NB4 (cell line): ENCODE data around the gene CYTH1.

Experiments used
- DNase-seq: peaks from one replicate; pipeline ENCODE4 v3.0.0; 2010; ENCODE audit warnings: low read depth
- H3K4me3 ChIP-seq: one replicate; pipeline ENCODE4 v1.5.1; 2011; ENCODE audit warnings: mild to moderate bottlenecking, low read depth, low read length, moderate library complexity
- MYC ChIP-seq: IDR thresholded peaks from 2 replicates; pipeline ENCODE4 v1.6.1; 2011; ENCODE audit warnings: low read depth, low read length
- POLR2A ChIP-seq: IDR thresholded peaks from 2 replicates; pipeline ENCODE4 v1.6.1; 2011; ENCODE audit warnings: mild to moderate bottlenecking; ENCODE audit not compliant: insufficient read length; ENCODE audit errors: extremely low read depth
- TF ChIP-seq, protein P1 (sequence below): IDR thresholded peaks from one replicate; pipeline ENCODE4 v1.5.1; 2012; ENCODE audit warnings: low read depth, low read length
- TF ChIP-seq, protein P2 (sequence below): IDR thresholded peaks from 2 replicates; pipeline ENCODE4 v1.6.1; 2011; ENCODE audit warnings: low read depth, low read length

Gene CYTH1

DNA sequence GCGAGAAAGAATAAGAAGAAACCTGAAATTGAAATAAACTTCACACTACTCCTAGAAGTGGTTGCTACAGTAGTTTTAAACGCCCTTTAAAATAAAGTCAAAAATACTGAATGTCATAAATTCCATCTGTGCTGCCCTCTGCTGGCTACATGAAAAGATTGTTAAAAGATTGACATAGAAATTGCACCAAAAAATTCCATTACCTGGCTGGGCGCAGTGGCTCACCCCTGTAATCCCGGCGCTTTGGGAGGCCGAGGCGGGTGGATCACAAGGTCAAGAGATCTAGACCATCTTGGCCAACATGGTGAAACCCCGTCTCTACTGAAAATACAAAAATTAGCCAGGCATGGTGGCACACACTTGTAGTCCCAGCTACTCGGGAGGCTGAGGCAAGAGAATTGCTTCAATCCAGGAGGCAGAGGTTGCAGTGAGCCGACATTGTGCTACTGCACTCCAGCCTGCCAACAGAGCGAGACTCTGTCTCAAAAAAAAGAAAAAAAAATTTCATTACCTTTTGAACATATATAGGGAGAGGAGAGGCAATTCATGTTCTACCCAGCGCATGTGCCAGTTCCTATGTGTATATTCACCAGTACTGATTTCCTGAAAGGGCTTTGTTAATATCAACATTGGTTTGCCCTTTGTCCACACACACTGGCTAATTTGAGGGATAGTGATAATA lies 36.5 kb downstream of the CYTH1 start:
- no peak overlapping the region for H3K4me3 ChIP-seq
- TF ChIP-seq POLR2A, result no peak
- TF ChIP-seq MYC, result no peak
- TF ChIP-seq, protein P1, sequence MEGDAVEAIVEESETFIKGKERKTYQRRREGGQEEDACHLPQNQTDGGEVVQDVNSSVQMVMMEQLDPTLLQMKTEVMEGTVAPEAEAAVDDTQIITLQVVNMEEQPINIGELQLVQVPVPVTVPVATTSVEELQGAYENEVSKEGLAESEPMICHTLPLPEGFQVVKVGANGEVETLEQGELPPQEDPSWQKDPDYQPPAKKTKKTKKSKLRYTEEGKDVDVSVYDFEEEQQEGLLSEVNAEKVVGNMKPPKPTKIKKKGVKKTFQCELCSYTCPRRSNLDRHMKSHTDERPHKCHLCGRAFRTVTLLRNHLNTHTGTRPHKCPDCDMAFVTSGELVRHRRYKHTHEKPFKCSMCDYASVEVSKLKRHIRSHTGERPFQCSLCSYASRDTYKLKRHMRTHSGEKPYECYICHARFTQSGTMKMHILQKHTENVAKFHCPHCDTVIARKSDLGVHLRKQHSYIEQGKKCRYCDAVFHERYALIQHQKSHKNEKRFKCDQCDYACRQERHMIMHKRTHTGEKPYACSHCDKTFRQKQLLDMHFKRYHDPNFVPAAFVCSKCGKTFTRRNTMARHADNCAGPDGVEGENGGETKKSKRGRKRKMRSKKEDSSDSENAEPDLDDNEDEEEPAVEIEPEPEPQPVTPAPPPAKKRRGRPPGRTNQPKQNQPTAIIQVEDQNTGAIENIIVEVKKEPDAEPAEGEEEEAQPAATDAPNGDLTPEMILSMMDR, result peak; percentile 38
- TF ChIP-seq, protein P2, sequence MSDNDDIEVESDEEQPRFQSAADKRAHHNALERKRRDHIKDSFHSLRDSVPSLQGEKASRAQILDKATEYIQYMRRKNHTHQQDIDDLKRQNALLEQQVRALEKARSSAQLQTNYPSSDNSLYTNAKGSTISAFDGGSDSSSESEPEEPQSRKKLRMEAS, result no peak
- DNase-seq, result peak; percentile 55

DNA sequence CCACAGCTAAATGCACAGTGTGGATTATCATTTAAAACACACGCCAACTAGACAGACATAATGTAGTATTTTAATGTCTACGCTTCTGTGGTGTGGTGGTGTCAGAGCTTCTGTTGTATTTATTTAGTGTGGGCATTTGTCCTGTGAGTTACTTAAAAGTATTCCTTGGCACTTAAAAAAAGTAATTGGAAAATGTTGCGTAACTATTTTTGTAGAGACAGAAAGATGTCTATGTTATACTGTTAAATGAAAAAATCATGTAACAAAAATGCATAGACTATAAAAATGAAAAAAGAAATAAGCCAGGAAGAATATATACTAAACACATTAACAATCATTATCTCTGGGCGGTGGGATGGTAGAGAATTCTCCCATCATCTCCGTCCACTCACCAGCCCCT lies 39.2 kb downstream of the CYTH1 start:
- H3K4me3 ChIP-seq, result no peak overlapping the region
- TF ChIP-seq, protein P1, result no peak
- TF ChIP-seq POLR2A (no peak), MYC (no peak)
- TF ChIP-seq, protein P2, result no peak
- no peak for DNase-seq

DNA sequence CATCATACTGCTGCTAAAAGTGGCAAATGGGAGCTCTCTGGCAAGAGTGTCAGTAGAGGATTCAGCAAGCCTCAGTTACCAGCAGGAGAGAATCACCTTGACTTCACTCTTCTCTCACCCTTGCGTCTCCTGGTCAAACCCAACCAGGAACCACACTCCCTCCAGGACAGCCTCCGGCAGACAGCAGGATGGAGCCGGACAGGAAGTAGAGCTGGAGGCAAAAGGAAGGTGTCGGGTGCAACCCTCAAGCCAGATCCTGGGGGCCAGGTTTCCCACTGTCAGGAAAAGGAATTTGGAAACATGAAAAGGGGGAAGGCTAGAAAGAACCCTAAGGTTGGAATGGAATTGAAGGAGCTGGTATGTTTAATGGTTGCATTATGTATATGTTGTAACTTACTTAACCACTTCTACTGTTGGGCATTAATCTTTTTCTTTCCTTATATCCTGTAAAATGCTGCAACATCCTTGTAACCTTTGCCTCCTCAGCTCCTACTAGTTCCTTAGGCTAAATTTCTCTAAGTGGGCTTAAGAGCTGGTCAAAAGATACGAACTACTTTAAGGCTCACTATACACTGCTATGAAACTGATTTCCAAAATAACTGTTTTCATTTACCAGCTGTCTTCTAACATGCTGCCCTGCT lies 40.3 kb downstream of the CYTH1 start:
- no peak overlapping the region for H3K4me3 ChIP-seq
- no peak for DNase-seq
- TF ChIP-seq MYC, result no peak
- TF ChIP-seq POLR2A, result no peak
- TF ChIP-seq, protein P2, result no peak
- TF ChIP-seq, protein P1, result no peak

DNA sequence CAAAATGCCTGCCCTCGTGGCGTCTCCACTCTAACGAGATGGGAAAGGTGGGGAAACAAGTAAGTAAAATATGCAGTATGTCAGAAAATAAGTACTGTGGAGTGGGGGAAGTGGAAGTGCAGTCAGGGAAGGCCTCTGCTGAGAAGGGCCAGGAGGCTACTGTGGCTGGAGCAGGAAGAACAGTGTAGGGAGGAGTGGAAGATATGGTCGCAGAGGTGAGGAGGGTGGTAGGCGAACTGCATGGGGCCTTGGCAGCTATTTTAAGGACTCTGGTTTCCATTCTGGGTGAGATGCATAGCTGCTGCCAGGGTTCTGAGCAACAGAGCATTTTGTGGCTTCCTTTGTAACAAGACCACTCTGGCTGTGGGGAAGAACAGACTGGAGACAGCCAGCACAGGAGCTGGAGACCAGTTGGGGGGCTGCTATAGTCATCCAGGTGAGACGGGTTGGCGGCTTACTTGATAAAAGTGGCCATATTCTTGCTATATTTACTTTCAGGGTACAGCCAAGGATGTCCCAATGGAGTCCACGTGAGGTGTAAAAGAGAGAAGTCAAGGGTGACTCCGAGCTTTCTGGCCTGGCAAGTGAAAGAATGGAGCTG lies 42.6 kb downstream of the CYTH1 start:
- no peak for DNase-seq
- no peak overlapping the region for H3K4me3 ChIP-seq
- TF ChIP-seq, protein P2, result no peak
- TF ChIP-seq, protein P1, result no peak
- TF ChIP-seq MYC, result no peak
- no peak for TF ChIP-seq POLR2A

DNA sequence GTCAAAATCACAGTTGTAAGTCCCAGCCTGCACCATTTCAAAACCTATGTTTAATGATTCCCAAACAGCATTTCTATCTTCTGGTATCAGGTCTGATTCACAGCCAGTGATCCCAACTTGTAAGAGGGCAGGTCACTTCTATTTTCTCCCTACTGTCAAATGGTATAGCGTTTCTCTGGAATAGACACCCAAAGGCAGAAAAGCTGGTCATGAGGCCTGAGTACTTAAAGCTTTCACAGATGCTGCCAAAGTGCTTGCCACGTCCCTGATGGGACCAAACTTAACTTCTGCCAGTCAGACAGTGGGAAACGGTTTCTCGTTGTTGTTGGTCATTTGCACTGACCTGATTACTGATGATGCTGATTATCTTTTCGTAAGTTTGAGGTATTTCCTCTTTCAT lies 43.4 kb downstream of the CYTH1 start:
- no peak for DNase-seq
- no peak overlapping the region for H3K4me3 ChIP-seq
- TF ChIP-seq, protein P1, result no peak
- TF ChIP-seq POLR2A (no peak), MYC (no peak)
- TF ChIP-seq, protein P2, result no peak
